Gastroesophageal sphincter (tissue), 4 donors: ENCODE measurements around the gene SLC12A1. TPM values are rescaled to one million over a fixed set of nuclear protein-coding genes. Genes with fewer than 3 reads are reported as not detected.

Source experiments
- ATAC-seq: fragments of 150-250 bp; one replicate; pipeline ENCODE4 v1.9.1; 2016; ENCODE audit warnings: mild to moderate bottlenecking, moderate library complexity
- H3K27ac ChIP-seq, 4 donors: fragments of 200-600 bp; sonication (generic) in 3 of 4; 1 replicate in 3 of 4; 2 replicates in 1 of 4; pipeline ENCODE4 v1.5.1; 2016 to 2019
- H3K27me3 ChIP-seq: fragments of 200-600 bp; sonication (generic); one replicate; pipeline ENCODE4 v1.5.1; 2019
- H3K36me3 ChIP-seq, 2 donors: fragments of 200-600 bp; sonication (generic); one replicate each; pipeline ENCODE4 v1.5.1; 2019; ENCODE audit warnings: control low read depth in 1 of 2
- H3K4me1 ChIP-seq, 3 donors: fragments of 200-600 bp; sonication (generic); 1 replicate in 2 of 3; 2 replicates in 1 of 3; pipeline ENCODE4 v1.5.1; 2016 to 2019; ENCODE audit warnings: control low read depth in 2 of 3
- H3K4me3 ChIP-seq, 2 donors: fragments of 200-600 bp; sonication (generic); one replicate each; pipeline ENCODE4 v1.5.1; 2019; ENCODE audit warnings: mild to moderate bottlenecking in 1 of 2, moderate library complexity in 1 of 2
- H3K9me3 ChIP-seq, 3 donors: fragments of 200-600 bp; sonication (generic); one replicate each; pipeline ENCODE4 v1.5.1; 2017 to 2019; ENCODE audit warnings: control low read depth in 2 of 3
- EP300 ChIP-seq: sonication (generic); formaldehyde crosslinking; IDR thresholded peaks from one replicate; pipeline ENCODE4 v1.6.1; 2017; ENCODE audit warnings: antibody characterized with exemption, mild to moderate bottlenecking
- POLR2A ChIP-seq, 2 donors: fragments of 450-650 bp; IDR thresholded peaks; one replicate each; pipeline ENCODE4 v1.6.1; 2017; ENCODE audit warnings: antibody characterized with exemption in 2 of 2, mild to moderate bottlenecking in 2 of 2, moderate library complexity in 1 of 2
- POLR2AphosphoS5 ChIP-seq: sonication (generic); formaldehyde crosslinking; IDR thresholded peaks from one replicate; pipeline ENCODE4 v1.6.1; 2017; ENCODE audit warnings: antibody characterized with exemption
- WGBS, 2 donors: methylation state at CpG; one replicate each; pipeline ENCODE4 v1.1.5; 2018; ENCODE audit warnings: low coverage in 1 of 2; 5-methylcytosine and 5-hydroxymethylcytosine counted together
- total RNA-seq, 4 donors: library from RNA; depleted of rRNA; stranded (reverse); fragments of >200 nt; gene quantifications; one replicate each; pipeline ENCODE4 v1.1.0, GENCODE V29; 2016
- TF ChIP-seq, protein P1 (sequence below), 4 experiments: fragments of 200-600 bp in 2 of 4; fragments of 450-650 bp in 2 of 4; sonication (generic) in 1 of 4; IDR thresholded peaks; one replicate each; pipeline ENCODE4 v1.5.1; 2017 to 2019; ENCODE audit warnings: antibody characterized with exemption in 4 of 4, mild to moderate bottlenecking in 2 of 4, moderate library complexity in 2 of 4

Gene SLC12A1
- total RNA-seq, 4 donors from 2014 or later: not detected

DNA sequence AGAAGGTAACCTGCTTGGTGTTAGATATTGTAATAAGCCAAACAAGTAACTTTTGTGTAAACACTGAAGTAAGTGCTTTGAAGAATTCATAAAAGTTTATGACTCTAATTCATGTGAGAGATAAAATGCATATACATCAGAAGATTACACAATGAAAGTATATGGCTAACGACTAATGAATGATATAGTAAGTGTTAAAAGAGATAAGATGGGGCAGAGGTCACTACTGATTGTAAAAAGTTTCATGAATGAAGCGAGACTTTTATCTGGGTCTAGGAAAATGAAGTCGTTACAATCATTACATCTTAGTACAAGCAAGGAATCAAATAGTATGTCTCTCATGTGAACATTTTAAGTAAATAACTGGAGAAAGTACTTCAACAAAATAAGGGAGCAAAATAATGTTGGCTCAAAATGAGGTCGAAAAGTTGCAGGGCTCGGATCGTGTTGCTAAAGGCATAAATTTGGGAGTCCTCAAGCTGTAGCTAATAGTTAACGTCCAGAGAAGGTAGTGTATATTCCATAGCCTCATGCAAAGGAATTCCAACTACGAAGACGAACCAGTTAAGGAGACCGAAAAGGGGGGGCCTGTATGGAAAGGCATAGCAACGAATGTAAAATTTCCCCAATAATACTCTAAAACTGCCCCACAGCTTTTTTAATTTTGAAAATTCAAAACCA lies 124.1 kb downstream of the SLC12A1 start:
- Histone ChIP-seq H3K36me3 (peaks cover 0 to 21% of the 10 kb centered on the region in 2 donors), H3K27me3 (no peaks in the 10 kb centered on the region), H3K4me1 (peaks cover 3 to 35% (median 16%) of the 10 kb centered on the region in 3 donors), H3K4me3 (peak overlapping the region; percentile 77 to 93), H3K27ac (peak overlapping the region; percentile 87 to 100 (median 99)), H3K9me3 (no peaks in the 10 kb centered on the region)
- WGBS, 2 donors: 8 to 11% methylated on average over 11 of the region's 11 CpGs
- ATAC-seq: no peak
- TF ChIP-seq EP300: no peak
- TF ChIP-seq, protein P1, sequence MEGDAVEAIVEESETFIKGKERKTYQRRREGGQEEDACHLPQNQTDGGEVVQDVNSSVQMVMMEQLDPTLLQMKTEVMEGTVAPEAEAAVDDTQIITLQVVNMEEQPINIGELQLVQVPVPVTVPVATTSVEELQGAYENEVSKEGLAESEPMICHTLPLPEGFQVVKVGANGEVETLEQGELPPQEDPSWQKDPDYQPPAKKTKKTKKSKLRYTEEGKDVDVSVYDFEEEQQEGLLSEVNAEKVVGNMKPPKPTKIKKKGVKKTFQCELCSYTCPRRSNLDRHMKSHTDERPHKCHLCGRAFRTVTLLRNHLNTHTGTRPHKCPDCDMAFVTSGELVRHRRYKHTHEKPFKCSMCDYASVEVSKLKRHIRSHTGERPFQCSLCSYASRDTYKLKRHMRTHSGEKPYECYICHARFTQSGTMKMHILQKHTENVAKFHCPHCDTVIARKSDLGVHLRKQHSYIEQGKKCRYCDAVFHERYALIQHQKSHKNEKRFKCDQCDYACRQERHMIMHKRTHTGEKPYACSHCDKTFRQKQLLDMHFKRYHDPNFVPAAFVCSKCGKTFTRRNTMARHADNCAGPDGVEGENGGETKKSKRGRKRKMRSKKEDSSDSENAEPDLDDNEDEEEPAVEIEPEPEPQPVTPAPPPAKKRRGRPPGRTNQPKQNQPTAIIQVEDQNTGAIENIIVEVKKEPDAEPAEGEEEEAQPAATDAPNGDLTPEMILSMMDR (IDR thresholded peaks at IDR 0.05): no peak
- no peak for TF ChIP-seq POLR2A (IDR thresholded peaks at IDR 0.05)
- no peak for TF ChIP-seq POLR2AphosphoS5

DNA sequence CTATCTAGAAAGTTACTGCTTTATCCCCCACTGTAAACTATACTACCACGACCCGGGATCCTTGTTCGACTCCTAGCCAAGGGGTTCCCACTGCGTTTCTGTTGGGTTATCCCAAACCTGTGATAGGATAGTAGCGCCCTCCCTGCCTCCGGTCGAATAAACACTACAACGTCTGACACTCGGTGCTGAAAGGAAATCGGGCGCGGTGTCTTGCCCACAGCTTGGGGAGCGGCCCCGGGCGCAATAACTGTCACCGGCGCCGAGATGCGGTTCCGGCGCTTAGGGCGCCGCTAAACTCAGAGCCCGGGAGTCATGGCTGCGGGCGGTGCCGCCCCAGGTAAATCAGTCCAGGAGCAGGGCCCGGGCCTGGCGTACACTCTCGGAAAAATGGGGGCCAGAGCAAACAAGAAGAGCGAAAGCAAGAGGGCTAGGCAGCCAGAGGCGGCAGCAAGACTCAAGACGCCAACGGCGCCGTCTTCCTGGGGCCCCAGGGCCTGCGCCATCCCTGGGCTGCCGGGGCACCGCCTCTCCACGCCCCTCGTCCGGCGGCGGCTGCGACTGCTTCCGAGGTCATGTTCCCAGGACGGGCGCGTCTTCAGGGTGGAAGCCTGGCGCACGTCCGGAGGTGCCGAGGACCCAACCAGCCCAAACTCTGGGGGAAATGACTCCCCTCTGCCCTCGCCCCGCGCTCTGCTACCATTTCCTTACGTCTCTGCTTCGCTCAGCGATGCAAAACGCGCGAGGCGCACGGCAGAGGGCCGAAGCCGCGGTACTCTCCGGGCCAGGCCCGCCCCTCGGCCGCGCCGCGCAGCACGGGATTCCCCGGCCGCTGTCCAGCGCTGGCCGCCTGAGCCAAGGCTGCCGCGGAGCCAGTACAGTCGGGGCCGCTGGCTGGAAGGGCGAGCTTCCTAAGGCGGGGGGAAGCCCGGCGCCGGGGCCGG lies 125.0 kb downstream of the SLC12A1 start, which contains the start of gene DUT:
Gene DUT (plus strand): TSS at position 575 of the 941 bp plus-strand sequence. CDS start 87 bp downstream, at position 662.
- Histone ChIP-seq H3K4me3 (peak within 1 kb of the TSS; percentile 77 to 93), H3K4me1 (peaks cover 3 to 35% (median 16%) of the 10 kb centered on the region in 3 donors), H3K36me3 (peaks cover 3 to 29% of the 10 kb centered on the region in 2 donors), H3K9me3 (no peaks in the 10 kb centered on the region), H3K27me3 (no peaks in the 10 kb centered on the region), H3K27ac (peak within 1 kb of the TSS; percentile 87 to 100 (median 99))
- TF ChIP-seq POLR2A (IDR thresholded peaks at IDR 0.05) (peak; percentile 89 to 94), POLR2AphosphoS5 (peak; percentile 92), EP300 (no peak)
- TF ChIP-seq, protein P1 (IDR thresholded peaks at IDR 0.05): no peak
- 0 to 3% methylated on average over 5 to 13 of the region's 89 CpGs for WGBS, 2 donors
- peak; percentile 95 for ATAC-seq

DNA sequence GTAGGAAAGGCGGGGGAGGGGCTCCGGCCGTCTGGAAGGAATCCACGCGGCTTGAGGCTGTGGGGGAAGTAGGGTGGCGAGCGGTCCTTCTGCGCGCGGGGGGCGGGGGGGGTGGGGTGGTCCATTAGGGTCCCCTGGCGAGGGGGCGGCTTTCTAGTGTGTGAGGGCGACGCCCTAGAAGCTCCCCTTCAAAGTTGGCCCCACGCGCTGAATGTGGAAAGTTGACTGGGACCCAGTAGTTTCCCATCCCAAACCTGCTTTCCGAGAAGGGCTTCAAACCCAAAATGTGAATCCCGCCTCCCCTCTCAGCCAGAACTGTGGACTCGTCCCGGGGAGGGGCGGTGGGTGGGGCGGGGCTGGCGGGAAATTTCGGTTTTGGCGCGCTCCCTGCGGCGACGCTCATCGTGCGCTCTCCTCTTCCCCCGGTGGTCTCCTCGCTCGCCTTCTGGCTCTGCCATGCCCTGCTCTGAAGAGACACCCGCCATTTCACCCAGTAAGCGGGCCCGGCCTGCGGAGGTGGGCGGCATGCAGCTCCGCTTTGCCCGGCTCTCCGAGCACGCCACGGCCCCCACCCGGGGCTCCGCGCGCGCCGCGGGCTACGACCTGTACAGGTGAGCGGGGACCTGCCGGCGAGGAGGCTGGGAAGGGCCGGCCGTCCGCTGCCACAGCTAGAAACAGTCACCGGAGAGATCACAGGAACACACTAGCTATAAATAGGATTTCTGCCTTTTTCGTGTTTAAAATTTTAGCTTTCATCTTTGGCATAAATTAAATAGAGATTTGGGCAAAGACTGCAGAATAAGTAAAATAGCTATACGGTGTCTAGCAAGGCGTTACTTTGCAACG lies 125.9 kb downstream of the SLC12A1 start:
- TF ChIP-seq, protein P1 (IDR thresholded peaks at IDR 0.05): no peak
- TF ChIP-seq POLR2AphosphoS5 (no peak), EP300 (no peak), POLR2A (IDR thresholded peaks at IDR 0.05) (no peak)
- Histone ChIP-seq H3K4me1 (peaks cover 3 to 35% (median 16%) of the 10 kb centered on the region in 3 donors), H3K36me3 (peaks cover 3 to 38% of the 10 kb centered on the region in 2 donors), H3K9me3 (no peaks in the 10 kb centered on the region), H3K4me3 (peak overlapping the region; percentile 77 to 93), H3K27ac (peak overlapping the region; percentile 87 to 100 (median 99)), H3K27me3 (no peaks in the 10 kb centered on the region)
- peak; percentile 85 for ATAC-seq
- 0% methylated on average over 3 to 11 of the region's 64 CpGs for WGBS, 2 donors

DNA sequence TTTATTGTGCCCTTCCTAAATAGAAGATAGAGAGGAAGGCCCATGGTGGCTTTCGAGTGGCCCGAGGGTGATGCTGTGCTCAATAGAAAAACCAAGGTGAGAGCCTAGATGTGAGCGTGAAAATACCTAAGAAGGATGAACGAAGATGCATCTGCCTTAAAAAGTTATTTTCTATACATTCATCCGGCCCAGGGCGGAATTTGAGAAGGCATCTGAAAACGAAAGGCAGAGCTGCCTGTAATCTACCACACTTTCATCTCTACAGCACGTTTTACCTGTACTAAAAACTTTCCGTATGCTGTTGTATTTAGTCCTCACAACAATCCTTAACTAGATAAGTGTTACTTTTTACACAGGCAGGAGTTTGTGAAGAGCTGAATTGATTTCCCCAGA lies 126.5 kb downstream of the SLC12A1 start:
- Histone ChIP-seq H3K4me1 (peaks cover 3 to 35% (median 16%) of the 10 kb centered on the region in 3 donors), H3K27ac (no peak overlapping the region), H3K4me3 (peak overlapping the region in 1 of 2 donors; percentile 93), H3K27me3 (no peaks in the 10 kb centered on the region), H3K9me3 (no peaks in the 10 kb centered on the region), H3K36me3 (peaks cover 3 to 45% of the 10 kb centered on the region in 2 donors)
- no peak for ATAC-seq
- no peak for TF ChIP-seq POLR2A (IDR thresholded peaks at IDR 0.05)
- TF ChIP-seq, protein P1 (IDR thresholded peaks at IDR 0.05): no peak
- no peak for TF ChIP-seq EP300
- TF ChIP-seq POLR2AphosphoS5: no peak
- WGBS, 2 donors: 28 to 31% methylated on average over 7 to 9 of the region's 9 CpGs
